Activated CD8-positive, alpha-beta memory T cell treated with anti-CD3 and anti-CD28 coated beads, Interleukin-2, amount 50 U/mL, for 48 hours (primary cell): ENCODE results near the gene ARHGEF38.

Source experiments
- DNase-seq: peaks from one replicate; pipeline ENCODE4 v3.0.0-alpha.2; 2020

Gene ARHGEF38, protein sequence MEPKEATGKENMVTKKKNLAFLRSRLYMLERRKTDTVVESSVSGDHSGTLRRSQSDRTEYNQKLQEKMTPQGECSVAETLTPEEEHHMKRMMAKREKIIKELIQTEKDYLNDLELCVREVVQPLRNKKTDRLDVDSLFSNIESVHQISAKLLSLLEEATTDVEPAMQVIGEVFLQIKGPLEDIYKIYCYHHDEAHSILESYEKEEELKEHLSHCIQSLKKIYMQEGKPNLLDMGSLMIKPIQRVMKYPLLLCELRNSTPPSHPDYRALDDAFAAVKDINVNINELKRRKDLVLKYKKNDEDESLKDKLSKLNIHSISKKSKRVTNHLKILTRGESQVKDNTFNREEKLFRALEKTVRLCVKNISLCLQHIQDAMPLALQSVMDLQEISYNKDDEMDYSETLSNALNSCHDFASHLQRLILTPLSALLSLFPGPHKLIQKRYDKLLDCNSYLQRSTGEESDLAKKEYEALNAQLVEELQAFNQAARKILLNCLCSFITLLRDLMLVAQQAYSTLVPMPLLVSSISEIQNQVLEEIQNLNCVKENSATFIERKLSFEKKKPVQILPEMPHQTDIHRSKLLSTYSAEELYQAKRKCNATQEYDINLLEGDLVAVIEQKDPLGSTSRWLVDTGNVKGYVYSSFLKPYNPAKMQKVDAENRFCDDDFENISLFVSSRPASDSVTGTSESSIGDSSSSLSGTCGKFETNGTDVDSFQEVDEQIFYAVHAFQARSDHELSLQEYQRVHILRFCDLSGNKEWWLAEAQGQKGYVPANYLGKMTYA

GRCh38 chr4:105551965-105552746 lies at the start of gene ARHGEF38:
Gene ARHGEF38, plus strand, starts transcription at chr4:105552620. Its CDS starts 146 bp downstream, at chr4:105552766.
- DNase-seq: no peak

DNA sequence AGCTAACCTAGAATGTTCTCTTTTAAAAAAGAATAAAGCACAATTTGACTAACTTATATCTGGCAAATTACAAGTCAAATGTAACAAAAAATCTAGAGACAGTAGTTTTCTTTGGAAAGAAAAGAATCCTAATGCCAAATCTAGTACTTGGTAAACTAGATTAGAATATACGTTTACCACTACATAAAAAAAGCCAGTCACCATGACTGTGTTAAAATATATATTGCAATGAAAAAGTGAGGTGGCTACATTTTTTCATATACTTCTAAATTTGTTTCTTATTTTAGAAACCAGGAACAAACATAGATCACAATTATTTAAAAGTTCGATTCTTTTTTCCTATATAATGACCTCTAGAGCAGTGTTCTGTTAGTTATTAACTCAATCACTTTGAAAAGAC lies 48.9 kb upstream of the ARHGEF38 start:
- no peak for DNase-seq

GRCh38 chr4:105504744-105505143 lies 47.7 kb upstream of the ARHGEF38 start:
- no peak for DNase-seq

DNA sequence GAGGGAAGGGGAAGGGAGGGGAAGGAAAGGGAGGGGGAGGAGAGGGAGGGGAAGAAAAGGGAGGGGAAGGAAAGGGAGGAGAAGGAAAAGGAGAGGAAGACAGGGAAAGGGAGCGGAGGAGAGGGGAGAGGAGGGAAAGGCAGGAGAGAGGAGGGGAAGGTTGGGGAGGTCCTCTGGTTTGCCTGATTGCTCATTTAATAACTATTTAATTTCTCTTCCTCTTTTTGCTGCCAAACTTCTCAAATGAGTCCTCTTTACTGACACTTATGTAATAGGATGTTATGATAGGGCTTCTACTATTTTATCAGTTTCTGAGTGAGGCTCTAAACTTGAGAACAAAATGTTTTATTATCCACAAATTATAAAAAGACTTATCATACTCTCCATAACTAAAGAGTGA lies 43.1 kb upstream of the ARHGEF38 start:
- DNase-seq: no peak

GRCh38 chr4:105509714-105510113 lies 42.7 kb upstream of the ARHGEF38 start:
- DNase-seq: no peak

DNA sequence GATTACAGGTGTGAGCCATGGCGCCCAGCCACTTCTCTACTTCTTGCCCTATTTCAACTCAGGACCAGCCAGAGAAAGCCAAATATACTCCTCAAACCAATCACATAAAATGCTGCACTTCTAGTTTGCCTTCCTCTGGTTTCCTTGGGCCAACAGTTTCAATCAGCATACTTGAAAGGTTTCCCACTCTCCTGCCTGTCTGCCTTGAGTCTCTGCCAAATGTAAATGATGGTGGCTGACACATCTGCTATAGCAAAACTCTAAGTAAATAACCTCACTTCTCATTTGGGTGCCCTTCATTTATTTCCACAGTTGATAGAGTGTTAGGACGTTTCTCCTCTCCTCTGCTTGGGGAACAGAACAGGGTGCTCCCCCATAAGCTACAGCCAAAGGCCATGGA lies 42.2 kb upstream of the ARHGEF38 start:
- no peak for DNase-seq

DNA sequence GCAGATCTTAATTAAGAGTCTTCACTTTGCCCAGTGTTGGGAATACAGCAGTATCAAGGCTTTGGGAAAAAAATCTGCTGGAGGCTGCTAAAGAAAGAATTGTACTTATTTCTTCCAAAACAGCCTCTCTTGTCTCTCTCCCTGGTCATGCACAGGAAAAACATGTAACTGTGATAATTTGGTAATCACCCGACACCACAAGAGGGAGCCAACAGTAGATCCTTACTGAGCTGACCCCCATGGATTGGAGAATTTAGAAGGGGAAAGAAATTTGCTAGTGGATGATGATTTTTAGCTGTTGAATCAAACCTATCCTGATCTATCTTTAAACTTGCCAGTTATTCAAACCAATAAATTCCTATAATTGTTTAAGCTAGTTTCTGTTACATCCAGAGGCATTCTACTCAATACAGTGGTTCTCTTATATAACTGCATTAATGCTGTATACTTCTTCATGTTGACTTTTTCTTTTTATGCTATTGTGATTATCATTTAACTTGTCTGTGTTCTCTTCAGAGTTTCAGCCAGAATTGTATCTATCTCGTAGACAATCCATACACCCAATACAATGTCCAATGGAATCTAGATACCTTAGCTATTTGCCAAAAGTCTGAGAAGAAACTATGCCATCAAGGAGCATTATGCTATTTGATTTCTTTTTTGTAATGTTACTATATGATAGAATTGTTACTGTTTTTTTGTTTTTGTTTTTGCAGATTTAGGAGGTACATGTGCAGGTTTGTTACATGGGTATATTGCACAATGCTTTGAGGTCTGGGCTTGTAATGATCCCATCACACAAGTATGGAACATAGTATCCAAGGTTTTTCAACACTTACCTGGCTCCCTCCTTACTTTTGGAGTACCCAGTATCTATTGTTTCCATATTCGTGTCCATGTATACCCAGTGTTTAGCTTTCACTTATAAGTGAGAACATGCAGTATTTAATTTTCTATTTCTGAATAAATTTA lies 31.3 kb upstream of the ARHGEF38 start:
- no peak for DNase-seq

DNA sequence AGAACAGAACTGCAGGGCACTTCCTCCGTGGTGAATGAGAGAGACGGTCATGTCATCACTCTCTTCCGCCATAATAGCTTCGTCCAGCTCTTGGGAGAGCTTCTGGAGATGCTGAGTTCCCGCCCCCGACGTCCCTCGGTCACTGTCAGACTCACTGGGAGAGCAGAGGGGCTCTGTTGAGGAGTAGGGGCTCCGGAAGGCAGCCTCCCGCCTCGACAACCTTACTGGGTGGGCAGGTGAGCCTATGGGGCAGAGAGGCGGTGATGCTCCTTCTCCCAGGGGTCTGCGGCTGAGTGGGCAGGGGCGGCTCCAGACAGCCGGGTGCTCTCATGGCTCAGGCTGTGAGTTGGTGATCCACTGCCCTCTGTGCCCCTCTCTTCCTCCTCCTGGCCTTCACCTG lies 25.8 kb upstream of the ARHGEF38 start:
- no peak for DNase-seq

DNA sequence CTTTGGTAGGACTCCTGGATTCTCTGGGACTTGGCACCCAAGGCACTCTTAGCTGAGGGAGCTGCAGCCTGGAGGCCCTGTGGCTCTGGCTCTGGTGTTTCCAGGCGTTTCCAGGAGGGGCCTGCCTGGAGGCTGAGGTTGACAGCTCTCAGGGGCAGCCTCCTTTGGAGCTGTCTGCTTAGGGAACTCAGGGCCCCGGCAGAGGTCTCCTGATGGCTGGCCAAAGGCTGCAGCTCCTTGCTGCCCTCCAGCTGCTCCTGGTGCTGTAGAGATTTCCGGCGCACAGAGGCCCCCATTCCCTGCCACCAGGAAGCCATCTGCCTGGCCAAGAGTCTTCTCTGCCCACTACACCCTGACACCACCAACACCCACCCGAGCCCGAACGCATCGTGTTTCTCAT lies 25.3 kb upstream of the ARHGEF38 start:
- no peak for DNase-seq

- DNase-seq: no peak
These were observed 15.8 kb upstream of the ARHGEF38 start for GRCh38 chr4:105536601-105537000.

DNA sequence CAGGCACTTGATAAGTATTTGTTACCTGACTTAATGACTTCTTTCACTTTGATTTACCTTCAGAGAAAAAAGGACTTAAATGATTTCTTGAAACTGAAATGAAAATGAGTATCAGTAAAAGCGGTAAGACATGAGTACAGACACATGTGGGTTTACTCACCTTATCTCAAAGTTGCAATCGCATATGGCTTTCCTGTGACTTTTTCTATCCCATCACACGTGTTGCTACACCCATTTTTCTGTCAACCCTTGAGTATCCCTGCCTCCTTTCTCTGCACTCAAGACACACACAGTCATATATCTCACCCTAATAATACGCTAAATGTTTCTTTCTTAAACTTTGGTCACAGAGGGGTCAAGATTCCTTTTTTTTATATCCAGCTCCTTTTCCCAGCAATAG lies 11.0 kb upstream of the ARHGEF38 start:
- no peak for DNase-seq

DNA sequence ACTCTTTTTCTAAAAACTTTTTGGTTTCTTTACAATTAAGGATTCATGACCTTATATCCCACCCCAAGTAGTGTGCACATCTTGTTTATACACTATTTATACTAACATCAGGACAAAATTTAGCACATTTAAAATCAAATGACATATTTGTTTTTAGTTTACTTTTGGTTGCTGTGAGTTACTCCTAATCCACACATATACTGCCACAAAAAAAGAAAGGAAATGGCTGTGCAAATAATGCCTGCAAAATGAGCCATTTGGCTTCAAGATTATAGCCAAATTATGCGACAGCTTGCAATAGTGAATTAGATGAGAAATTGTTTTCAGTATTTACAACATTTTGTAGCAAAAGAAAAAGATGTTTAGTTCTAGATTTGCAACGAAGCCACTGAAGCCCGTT lies 10.4 kb upstream of the ARHGEF38 start:
- no peak for DNase-seq

GRCh38 chr4:105543346-105543745 lies 9.1 kb upstream of the ARHGEF38 start:
- no peak for DNase-seq

DNA sequence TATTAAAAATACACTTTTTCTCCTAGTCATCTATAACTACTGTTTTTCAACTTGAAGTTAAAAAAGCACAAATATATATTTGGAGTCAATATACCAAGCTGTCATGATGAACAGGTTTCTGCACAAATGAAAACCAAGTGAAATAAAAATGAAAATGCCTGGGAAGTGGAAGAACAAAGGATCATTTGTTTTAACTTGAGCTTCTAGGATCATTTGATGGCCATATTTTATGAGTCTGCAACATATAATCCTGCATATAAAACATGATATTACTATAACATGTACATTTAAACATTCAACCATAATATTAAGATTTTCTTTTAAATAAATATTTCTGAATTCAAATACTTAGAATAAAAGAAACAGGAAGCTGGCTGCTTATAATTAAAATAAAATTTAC lies 8.5 kb upstream of the ARHGEF38 start:
- DNase-seq: no peak

- no peak for DNase-seq
These were observed 7.7 kb upstream of the ARHGEF38 start for GRCh38 chr4:105544520-105545286.

- no peak for DNase-seq
These were observed 6.3 kb upstream of the ARHGEF38 start for GRCh38 chr4:105546086-105546485.

- DNase-seq: no peak
These were observed 4.7 kb upstream of the ARHGEF38 start for GRCh38 chr4:105547769-105548168.

- no peak for DNase-seq
These were observed 3.9 kb upstream of the ARHGEF38 start for GRCh38 chr4:105548483-105548882.

DNA sequence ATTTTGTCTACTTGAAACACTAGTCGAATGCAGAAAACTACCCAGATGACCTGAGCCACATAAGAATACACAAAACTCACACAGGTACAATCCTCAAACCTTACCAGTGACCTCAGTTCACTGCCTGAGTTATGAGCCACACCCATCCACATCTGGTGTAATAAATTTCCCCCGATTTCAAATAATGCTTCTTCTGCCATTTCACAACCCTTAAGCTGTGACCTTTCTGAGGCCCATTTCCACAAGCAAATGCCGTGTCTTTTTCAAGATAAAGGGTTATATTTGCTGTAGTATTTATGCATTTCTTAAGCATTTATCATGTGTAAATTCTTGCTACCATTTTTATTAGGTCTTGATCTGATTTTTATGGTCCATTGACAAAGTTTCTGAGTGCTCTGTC lies 1.8 kb upstream of the ARHGEF38 start:
- DNase-seq: no peak

GRCh38 chr4:105555409-105555808 lies 3.0 kb downstream of the ARHGEF38 start:
- DNase-seq: no peak

DNA sequence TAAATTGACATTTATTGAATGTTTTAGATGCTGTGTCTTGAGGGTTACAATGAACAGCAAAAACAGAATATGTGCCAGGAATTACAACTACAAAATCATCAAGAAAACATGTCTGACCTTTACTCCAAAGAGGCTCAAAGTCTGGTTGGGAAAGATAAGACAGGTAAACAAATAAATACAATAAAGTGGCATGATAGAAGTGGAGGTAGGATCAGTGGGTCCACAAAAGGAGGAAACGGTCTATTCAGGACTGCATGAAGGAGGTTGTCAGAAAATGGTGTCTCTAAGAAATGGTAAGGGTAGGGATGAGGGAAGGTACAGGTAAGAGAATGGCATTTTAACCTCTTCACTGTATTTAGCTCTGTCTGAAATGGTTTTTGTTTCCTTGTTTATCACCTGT lies 3.8 kb downstream of the ARHGEF38 start:
- DNase-seq: no peak
